HFFc6 (cell line): Measurements from ENCODE around the gene NET1. TPM values are rescaled to one million over a fixed set of nuclear protein-coding genes. Genes with fewer than 3 reads are reported as not detected.

Experiments used
- DNase-seq: peaks from one replicate; pipeline ENCODE4 v3.0.0-alpha.2; 2018
- H3K27ac Mint-ChIP-seq: 2 replicates; pipeline ENCODE4 v1.8.0; 2020; ENCODE audit warnings: mild to moderate bottlenecking, mixed read lengths
- H3K27me3 Mint-ChIP-seq: 2 replicates; pipeline ENCODE4 v1.8.0; 2021; ENCODE audit warnings: mild to moderate bottlenecking, moderate library complexity, mixed read lengths; ENCODE audit not compliant: insufficient read depth
- H3K36me3 Mint-ChIP-seq: 2 replicates; pipeline ENCODE4 v1.8.0; 2021; ENCODE audit warnings: low read depth, mixed read lengths
- H3K4me1 Mint-ChIP-seq: 2 replicates; pipeline ENCODE4 v1.8.0; 2020; ENCODE audit warnings: low read depth, mixed read lengths
- H3K4me3 Mint-ChIP-seq: 2 replicates; pipeline ENCODE4 v1.8.0; 2020; ENCODE audit warnings: mild to moderate bottlenecking, moderate library complexity, mixed read lengths
- H3K9me3 Mint-ChIP-seq: 2 replicates; pipeline ENCODE4 v1.8.0; 2020; ENCODE audit warnings: mild to moderate bottlenecking, mixed read lengths
- total RNA-seq, 6 experiments: library from RNA; stranded (reverse); fragmentation: NEBNext Ultra II Directional; extraction: Animal tissue kit (Norgen Biotek cat#: 25700); gene quantifications; 2 replicates in 1 of 6; 3 replicates in 5 of 6; pipeline ENCODE4 v1.2.3, GENCODE V29; 2021
- TF ChIP-seq, protein P1 (sequence below): fragments of 200-600 bp; sonication (generic); IDR thresholded peaks from 2 replicates; pipeline ENCODE4 v1.5.0; 2021; ENCODE audit warnings: antibody characterized with exemption, mild to moderate bottlenecking

The NET1 gene
- total RNA-seq, 6 experiments from 2014 or later, result 65.1 to 92.9 (median 86.6) TPM

- TF ChIP-seq, protein P1, sequence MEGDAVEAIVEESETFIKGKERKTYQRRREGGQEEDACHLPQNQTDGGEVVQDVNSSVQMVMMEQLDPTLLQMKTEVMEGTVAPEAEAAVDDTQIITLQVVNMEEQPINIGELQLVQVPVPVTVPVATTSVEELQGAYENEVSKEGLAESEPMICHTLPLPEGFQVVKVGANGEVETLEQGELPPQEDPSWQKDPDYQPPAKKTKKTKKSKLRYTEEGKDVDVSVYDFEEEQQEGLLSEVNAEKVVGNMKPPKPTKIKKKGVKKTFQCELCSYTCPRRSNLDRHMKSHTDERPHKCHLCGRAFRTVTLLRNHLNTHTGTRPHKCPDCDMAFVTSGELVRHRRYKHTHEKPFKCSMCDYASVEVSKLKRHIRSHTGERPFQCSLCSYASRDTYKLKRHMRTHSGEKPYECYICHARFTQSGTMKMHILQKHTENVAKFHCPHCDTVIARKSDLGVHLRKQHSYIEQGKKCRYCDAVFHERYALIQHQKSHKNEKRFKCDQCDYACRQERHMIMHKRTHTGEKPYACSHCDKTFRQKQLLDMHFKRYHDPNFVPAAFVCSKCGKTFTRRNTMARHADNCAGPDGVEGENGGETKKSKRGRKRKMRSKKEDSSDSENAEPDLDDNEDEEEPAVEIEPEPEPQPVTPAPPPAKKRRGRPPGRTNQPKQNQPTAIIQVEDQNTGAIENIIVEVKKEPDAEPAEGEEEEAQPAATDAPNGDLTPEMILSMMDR, result no peak
- no peak overlapping the region for H3K4me3 Mint-ChIP-seq
- peaks cover 14% of the 10 kb centered on the region for H3K9me3 Mint-ChIP-seq
- H3K27ac Mint-ChIP-seq, result no peak overlapping the region
- DNase-seq, result no peak
- no peaks in the 10 kb centered on the region for H3K4me1 Mint-ChIP-seq
- H3K36me3 Mint-ChIP-seq, result peaks cover 10% of the 10 kb centered on the region; the same call in 1 of the 2 replicates
- peaks cover 3% of the 10 kb centered on the region for H3K27me3 Mint-ChIP-seq
Measured at GRCh38 chr10:5492322-5492855, 80.0 kb downstream of the NET1 start.

GRCh38 chr10:5492929-5493576, 80.7 kb downstream of the NET1 start:
- H3K9me3 Mint-ChIP-seq, result peaks cover 14% of the 10 kb centered on the region
- peaks cover 10% of the 10 kb centered on the region; the same call in 1 of the 2 replicates for H3K36me3 Mint-ChIP-seq
- H3K4me1 Mint-ChIP-seq, result no peaks in the 10 kb centered on the region
- no peak overlapping the region for H3K27ac Mint-ChIP-seq
- TF ChIP-seq, protein P1, result no peak
- no peak overlapping the region for H3K4me3 Mint-ChIP-seq
- no peak for DNase-seq
- peaks cover 1% of the 10 kb centered on the region; the same call in 1 of the 2 replicates for H3K27me3 Mint-ChIP-seq

GRCh38 chr10:5493691-5494090, 81.3 kb downstream of the NET1 start:
- Mint-ChIP-seq H3K36me3 (peaks cover 10% of the 10 kb centered on the region; the same call in 1 of the 2 replicates), H3K27me3 (peaks cover 1% of the 10 kb centered on the region; the same call in 1 of the 2 replicates), H3K9me3 (peaks cover 14% of the 10 kb centered on the region), H3K4me1 (no peaks in the 10 kb centered on the region), H3K27ac (no peak overlapping the region), H3K4me3 (no peak overlapping the region)
- TF ChIP-seq, protein P1, result no peak
- DNase-seq, result no peak

DNA sequence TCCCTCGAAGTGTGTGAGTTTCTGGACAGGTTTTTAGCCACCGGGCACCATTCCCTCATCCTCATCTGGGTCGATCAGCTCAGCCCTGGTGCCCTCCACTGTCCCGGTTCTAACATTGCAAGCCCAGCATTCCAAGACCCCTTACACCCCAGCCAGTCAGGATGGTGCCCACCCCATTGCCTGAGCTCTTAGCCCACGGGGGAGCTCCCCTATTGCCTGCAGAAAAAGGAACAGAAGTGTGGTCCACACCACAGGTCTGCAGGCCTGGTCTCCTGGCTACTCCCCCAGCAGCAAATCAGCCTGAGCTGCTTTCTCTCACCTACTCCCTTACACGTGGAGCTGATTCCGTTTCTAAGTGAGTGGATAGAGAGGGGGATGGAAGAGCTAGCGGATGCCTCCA, 82.3 kb downstream of the NET1 start:
- Mint-ChIP-seq H3K27me3 (peaks cover 4% of the 10 kb centered on the region), H3K4me1 (no peaks in the 10 kb centered on the region), H3K4me3 (no peak overlapping the region), H3K36me3 (peaks cover 10% of the 10 kb centered on the region; the same call in 1 of the 2 replicates), H3K27ac (no peak overlapping the region), H3K9me3 (peaks cover 14% of the 10 kb centered on the region)
- TF ChIP-seq, protein P1, result no peak
- no peak for DNase-seq

DNA sequence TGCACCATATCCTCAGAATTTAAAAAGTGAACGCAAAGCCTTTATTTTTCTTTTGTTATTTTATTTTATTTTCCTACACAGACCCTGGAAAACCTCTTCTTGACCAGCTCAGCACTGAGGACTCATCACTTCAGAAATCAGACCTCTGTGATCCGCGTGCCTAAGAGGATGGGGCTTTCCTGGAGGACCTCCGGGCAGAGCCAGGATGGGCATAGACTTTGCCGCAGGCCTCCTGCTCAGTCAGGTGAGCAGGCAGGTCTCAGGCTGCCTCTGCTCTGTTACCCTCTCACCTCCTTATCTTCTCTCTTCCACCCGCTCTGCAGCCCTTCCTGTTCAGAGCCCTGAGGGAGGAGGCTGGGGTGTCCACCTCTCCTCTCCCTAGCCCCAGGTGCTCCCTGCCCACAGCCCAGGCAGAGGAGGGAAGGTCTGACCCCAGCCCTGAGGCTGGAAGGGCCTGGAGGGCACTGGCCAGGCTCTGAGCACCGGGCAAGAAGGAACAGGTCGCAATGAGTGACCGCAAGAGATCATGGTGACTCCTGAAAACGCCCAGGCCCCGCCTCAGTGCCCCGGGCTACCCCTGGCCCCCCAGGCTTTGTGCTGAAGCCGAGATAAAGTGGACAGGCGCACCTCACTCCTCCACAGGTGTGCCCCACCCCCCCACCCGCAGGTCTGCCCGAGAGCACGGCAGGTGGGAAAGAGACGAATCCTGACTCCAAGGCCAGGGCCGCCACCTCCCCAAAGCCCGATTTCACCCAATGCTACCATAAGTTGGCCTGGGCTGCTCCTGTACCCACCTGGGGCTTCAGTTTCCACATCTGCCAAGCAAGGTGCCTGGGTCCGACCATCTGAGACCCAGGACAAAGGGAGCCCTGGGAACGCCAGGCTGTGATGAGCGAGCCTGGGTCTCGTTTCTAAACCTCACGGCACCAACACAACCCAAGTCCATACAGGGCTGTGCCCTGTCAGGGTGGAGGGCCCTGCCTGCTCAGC, 84.2 kb downstream of the NET1 start:
- TF ChIP-seq, protein P1, result no peak
- Mint-ChIP-seq H3K9me3 (peaks cover 14% of the 10 kb centered on the region), H3K27me3 (peaks cover 20% of the 10 kb centered on the region), H3K27ac (no peak overlapping the region), H3K4me1 (no peaks in the 10 kb centered on the region), H3K4me3 (no peak overlapping the region), H3K36me3 (peaks cover 10% of the 10 kb centered on the region; the same call in 1 of the 2 replicates)
- no peak for DNase-seq
